Activated CD4-positive, alpha-beta memory T cell treated with anti-CD3 and anti-CD28 coated beads, Interleukin-2, amount 10 ng/mL, durations not matched to agents 7 days and 5 days (primary cell): ENCODE results near the gene EMP3. TPM values are rescaled to one million over a fixed set of nuclear protein-coding genes. Genes with fewer than 3 reads are reported as not detected.
"Not testable (repeated sequence)": the region's sequence is repeated elsewhere in the genome, so short reads cannot be mapped to it uniquely, and the experiment has no call there.

Experiments
- CTCF ChIA-PET: fragments of 350-600 bp; sonication (Branson Sonifier 250); formaldehyde crosslinking; loops from one replicate; lab custom pipeline; 2021; ENCODE audit warnings: antibody characterized with exemption, inconsistent platforms; lab: Charles Lee
- POLR2A ChIA-PET: fragments of 350-600 bp; sonication (Branson Sonifier 250); formaldehyde crosslinking; loops from one replicate; lab custom pipeline; 2021; ENCODE audit warnings: antibody characterized with exemption; lab: Charles Lee
- DNase-seq: peaks from one replicate; pipeline ENCODE4 v3.0.0-alpha.2; 2020
- H3K27ac Mint-ChIP-seq: one replicate; pipeline ENCODE4 v1.8.0; 2021; ENCODE audit warnings: mild to moderate bottlenecking, mixed read lengths
- H3K27me3 Mint-ChIP-seq: one replicate; pipeline ENCODE4 v1.8.0; 2021; ENCODE audit warnings: mixed read lengths
- H3K36me3 Mint-ChIP-seq: one replicate; pipeline ENCODE4 v1.8.0; 2021; ENCODE audit warnings: low read depth, mixed read lengths
- H3K4me1 Mint-ChIP-seq: one replicate; pipeline ENCODE4 v1.8.0; 2021; ENCODE audit warnings: mixed read lengths
- H3K4me3 Mint-ChIP-seq: one replicate; pipeline ENCODE4 v1.8.0; 2021; ENCODE audit warnings: mild to moderate bottlenecking, mixed read lengths
- H3K9me3 Mint-ChIP-seq: one replicate; pipeline ENCODE4 v1.8.0; 2021; ENCODE audit warnings: mixed read lengths
- total RNA-seq, 2 experiments: library from RNA; stranded (reverse); gene quantifications; one replicate each; pipeline ENCODE4 v1.2.3, GENCODE V29; 2021

The EMP3 gene
- total RNA-seq, 2 experiments from 2014 or later = 418 to 447 TPM

DNA sequence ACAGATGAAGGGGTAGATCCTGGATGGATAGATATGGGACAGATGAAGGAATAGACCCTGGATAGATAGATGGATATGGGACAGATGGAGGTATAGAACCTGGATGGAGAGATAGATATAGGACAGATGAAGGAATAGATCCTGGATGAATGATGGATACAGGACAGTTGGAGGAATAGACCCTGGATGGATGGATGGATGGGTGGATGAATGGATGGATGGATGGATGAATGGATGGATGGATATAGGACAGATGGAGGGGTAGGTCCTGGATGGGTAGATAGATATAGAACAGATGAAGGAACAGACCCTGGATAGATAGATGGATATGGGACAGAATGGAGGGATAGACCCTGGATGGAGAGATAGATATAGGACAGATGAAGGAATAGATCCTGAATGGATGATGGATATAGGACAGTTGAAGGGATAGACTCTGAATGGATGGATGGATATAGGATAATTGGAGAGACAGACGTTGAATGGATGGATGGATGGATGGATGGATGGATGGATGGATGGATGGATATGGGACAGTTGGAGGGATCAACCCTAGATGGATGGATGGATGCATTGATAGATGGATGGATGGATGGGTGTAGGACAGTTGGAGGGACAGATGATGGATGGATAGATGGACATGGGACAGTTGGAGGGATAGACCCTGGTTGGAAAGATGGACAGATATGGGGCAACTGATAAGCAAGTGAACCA lies 23.3 kb upstream of the EMP3 start:
- Mint-ChIP-seq H3K9me3 (no peaks in the 10 kb centered on the region), H3K36me3 (no peaks in the 10 kb centered on the region), H3K4me1 (no peaks in the 10 kb centered on the region), H3K4me3 (no peak overlapping the region), H3K27ac (no peak overlapping the region), H3K27me3 (peaks cover 2% of the 10 kb centered on the region)
- ChIA-PET POLR2A (no interaction called here), CTCF (no interaction called here)
- DNase-seq = no peak

DNA sequence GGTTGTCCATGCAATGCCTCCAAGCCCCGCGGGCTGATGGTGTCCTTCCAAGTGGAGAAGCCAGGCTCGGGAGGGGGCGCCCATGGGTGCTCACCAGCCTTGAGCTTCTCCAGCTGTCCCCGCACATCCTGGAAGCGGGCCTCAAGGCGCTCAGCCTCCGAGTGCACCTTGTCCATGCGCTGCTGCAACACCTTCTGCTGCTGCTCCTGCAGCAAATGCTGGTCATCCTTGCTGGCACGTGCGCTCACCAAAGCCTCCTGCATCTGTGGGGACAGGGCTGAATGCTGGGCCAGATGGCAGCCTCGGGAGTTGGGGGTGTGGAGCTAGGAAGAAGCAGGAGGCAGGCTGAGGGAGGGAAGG lies 22.8 kb upstream of the EMP3 start:
- CTCF ChIA-PET = no interaction called here
- H3K27me3 Mint-ChIP-seq = peaks cover 2% of the 10 kb centered on the region

GRCh38 chr19:48303367-48303766 lies 22.0 kb upstream of the EMP3 start:
- CTCF ChIA-PET = interaction anchor here (2.6 kb wide), 1 partner anchor 11 kb away, joined by 9 read pairs; no protein-coding TSS in a partner anchor
- DNase-seq = no peak
- POLR2A ChIA-PET = no interaction called here
- Mint-ChIP-seq H3K9me3 (no peaks in the 10 kb centered on the region), H3K4me3 (no peak overlapping the region), H3K36me3 (no peaks in the 10 kb centered on the region), H3K27me3 (peaks cover 4% of the 10 kb centered on the region), H3K27ac (no peak overlapping the region), H3K4me1 (no peaks in the 10 kb centered on the region)

More for the DNA sequence above, 22.8 kb upstream of the EMP3 start:
- Mint-ChIP-seq H3K4me1 (no peaks in the 10 kb centered on the region), H3K9me3 (no peaks in the 10 kb centered on the region), H3K36me3 (no peaks in the 10 kb centered on the region), H3K4me3 (no peak overlapping the region), H3K27ac (no peak overlapping the region)
- no peak for DNase-seq
- POLR2A ChIA-PET = no interaction called here

GRCh38 chr19:48303866-48304265 lies 21.5 kb upstream of the EMP3 start:
- POLR2A ChIA-PET = no interaction called here
- Mint-ChIP-seq H3K9me3 (no peaks in the 10 kb centered on the region), H3K27ac (no peak overlapping the region), H3K27me3 (peaks cover 4% of the 10 kb centered on the region), H3K4me3 (no peak overlapping the region), H3K4me1 (no peaks in the 10 kb centered on the region), H3K36me3 (no peaks in the 10 kb centered on the region)
- DNase-seq = no peak
- CTCF ChIA-PET = interaction anchor here (2.6 kb wide), 1 partner anchor 11 kb away, joined by 9 read pairs; no protein-coding TSS in a partner anchor

DNA sequence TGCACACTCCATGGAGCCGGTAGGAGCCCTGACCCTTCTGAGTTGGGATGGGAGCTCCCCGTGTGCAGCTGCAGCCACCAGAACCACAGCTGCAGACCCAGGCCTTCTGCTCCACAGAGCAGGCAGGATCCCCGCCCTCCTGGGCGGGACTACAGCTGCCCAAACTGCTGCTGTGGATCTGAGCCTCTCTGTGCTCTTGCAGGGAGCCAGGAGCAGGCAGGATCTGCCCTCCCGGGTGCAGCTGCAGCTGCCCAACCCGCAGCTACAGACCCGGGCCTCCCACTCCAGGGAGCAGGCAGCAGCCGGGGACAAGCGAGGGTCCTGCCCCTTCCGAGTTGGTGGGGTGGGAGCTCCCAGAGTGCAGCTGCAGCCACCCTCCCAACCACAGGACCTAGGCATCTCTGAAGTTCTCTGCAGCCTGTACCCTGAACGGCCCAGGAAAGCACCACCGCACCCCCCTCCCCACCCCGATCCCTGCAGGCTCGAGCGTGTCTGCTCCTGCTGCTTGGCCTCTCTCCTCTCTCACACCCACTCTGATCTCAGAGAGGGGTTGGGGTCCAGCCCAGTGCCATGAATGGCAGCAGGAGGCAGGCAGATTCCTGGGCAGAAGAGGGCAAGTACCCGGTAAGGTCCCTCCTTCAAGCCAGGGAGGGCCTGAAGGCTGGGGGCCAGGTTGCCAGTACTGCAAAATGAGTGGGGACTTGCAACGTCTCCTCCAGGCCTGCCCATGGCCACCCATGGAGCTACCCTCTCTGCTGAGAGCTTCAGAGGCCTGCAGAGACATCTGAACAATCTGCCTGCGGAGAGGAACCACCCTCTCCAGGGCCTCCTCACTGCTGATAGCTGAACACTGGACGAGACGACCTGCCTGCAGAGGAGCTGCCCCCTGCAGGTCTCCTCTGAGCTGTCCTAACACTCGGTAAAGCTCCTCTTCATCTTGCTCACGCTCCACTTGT lies 16.4 kb upstream of the EMP3 start:
- H3K27ac Mint-ChIP-seq = no peak overlapping the region
- peaks cover 9% of the 10 kb centered on the region for H3K27me3 Mint-ChIP-seq
- no peaks in the 10 kb centered on the region for H3K36me3 Mint-ChIP-seq
- POLR2A ChIA-PET = no interaction called here
- DNase-seq = no peak
- no peak overlapping the region for H3K4me3 Mint-ChIP-seq
- H3K4me1 Mint-ChIP-seq = no peaks in the 10 kb centered on the region
- H3K9me3 Mint-ChIP-seq = no peaks in the 10 kb centered on the region
- CTCF ChIA-PET = interaction anchor here (0.8 to 1.2 kb wide), 4 partner anchors 25 to 48 kb away, joined by 3 to 5 read pairs (median 3); no protein-coding TSS in a partner anchor

DNA sequence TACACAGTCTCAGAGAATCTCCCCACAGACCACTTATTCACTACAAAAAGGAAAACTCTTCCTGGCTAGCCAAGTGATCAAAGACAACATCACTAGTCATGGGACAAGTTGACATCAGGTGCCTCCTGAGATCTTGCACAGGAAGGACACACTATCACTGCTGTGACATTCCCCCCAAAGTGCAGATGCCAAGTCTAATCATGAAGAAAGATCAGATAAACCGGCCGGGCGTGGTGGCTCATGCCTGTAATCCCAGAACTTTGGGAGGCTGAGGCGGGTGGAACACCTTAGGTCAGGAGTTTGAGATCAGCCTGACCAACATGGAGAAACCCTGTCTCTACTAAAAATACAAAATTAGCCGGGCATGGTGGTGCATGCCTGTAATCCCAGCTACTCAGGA lies 15.6 kb upstream of the EMP3 start:
- H3K27ac Mint-ChIP-seq = not testable (repeated sequence)

DNA sequence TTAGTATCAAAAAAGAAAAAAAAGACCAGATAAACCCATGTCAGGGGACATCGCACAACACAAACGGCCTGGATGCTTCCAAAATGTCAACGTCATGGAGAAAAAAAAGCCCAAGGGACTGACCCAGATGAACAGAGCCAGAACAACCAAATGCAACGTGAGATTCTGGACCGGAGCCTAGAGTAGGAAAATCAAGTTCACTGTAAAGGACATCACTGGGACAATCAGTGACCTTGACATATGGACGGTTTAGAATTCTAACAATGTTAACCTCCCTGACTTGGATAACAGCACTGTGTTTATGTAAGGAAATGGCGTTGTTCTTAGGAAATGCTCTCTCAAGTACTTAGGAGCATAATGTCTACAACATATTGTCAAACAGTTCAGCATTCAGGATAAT lies 15.1 kb upstream of the EMP3 start:
- Mint-ChIP-seq H3K27me3 (peaks cover 9% of the 10 kb centered on the region), H3K9me3 (no peaks in the 10 kb centered on the region), H3K36me3 (no peaks in the 10 kb centered on the region), H3K27ac (no peak overlapping the region), H3K4me3 (no peak overlapping the region), H3K4me1 (no peaks in the 10 kb centered on the region)
- no peak for DNase-seq
- ChIA-PET POLR2A (no interaction called here), CTCF (interaction anchor here (0.8 kb wide), 1 partner anchor 22 kb away, joined by 5 read pairs; no protein-coding TSS in a partner anchor)

More for the DNA sequence above, 15.6 kb upstream of the EMP3 start:
- H3K27me3 Mint-ChIP-seq, H3K4me1 Mint-ChIP-seq, DNase-seq, H3K9me3 Mint-ChIP-seq, H3K4me3 Mint-ChIP-seq, POLR2A ChIA-PET, H3K36me3 Mint-ChIP-seq: not testable (repeated sequence)
- CTCF ChIA-PET = interaction anchor here (1.1 kb wide), 1 partner anchor 41 kb away, joined by 3 read pairs; no protein-coding TSS in a partner anchor

- H3K27ac Mint-ChIP-seq = no peak overlapping the region
- H3K4me3 Mint-ChIP-seq = no peak overlapping the region
- peaks cover 2% of the 10 kb centered on the region for H3K4me1 Mint-ChIP-seq
- POLR2A ChIA-PET = no interaction called here
- CTCF ChIA-PET = interaction anchor here (0.6 kb wide), 1 partner anchor 24 kb away, joined by 3 read pairs; no protein-coding TSS in a partner anchor
- H3K9me3 Mint-ChIP-seq = no peaks in the 10 kb centered on the region
- H3K27me3 Mint-ChIP-seq = peaks cover 9% of the 10 kb centered on the region
- no peak for DNase-seq
- H3K36me3 Mint-ChIP-seq = no peaks in the 10 kb centered on the region
Measured at GRCh38 chr19:48311384-48311783, 14.0 kb upstream of the EMP3 start.

GRCh38 chr19:48315712-48316111 lies 9.6 kb upstream of the EMP3 start:
- CTCF ChIA-PET = interaction anchor here (0.6 to 10.0 kb wide), 6 partner anchors 10 to 175 kb away, joined by 3 to 342 read pairs (median 6); no protein-coding TSS in a partner anchor
- Mint-ChIP-seq H3K27me3 (no peaks in the 10 kb centered on the region), H3K4me3 (no peak overlapping the region), H3K4me1 (peaks cover 12% of the 10 kb centered on the region), H3K27ac (no peak overlapping the region), H3K9me3 (no peaks in the 10 kb centered on the region), H3K36me3 (no peaks in the 10 kb centered on the region)
- POLR2A ChIA-PET = interaction anchor here (1.5 kb wide), 1 partner anchor 18 kb away, joined by 5 read pairs; no protein-coding TSS in a partner anchor
- DNase-seq = no peak

DNA sequence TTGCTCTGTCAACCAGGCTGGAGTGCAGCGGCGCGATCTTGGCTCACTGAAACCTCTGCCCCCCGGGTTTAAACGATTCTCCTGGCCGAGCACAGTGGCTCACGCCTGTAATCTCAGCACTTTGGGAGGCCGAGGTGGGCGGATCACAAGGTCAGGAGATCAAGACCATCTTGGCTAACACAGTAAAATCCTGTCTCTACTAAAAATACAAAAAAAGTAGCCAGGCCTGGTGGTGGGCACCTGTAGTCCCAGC lies 7.7 kb upstream of the EMP3 start:
- not testable (repeated sequence) for H3K36me3 Mint-ChIP-seq, DNase-seq, H3K9me3 Mint-ChIP-seq, H3K4me3 Mint-ChIP-seq, H3K27me3 Mint-ChIP-seq, H3K27ac Mint-ChIP-seq
- CTCF ChIA-PET = interaction anchor here (0.8 to 10.0 kb wide), 3 partner anchors 16 to 58 kb away, joined by 3 to 342 read pairs (median 3); partner anchors contain the start of genes SYNGR4 and TMEM143
- H3K4me1 Mint-ChIP-seq = peaks cover 25% of the 10 kb centered on the region
- POLR2A ChIA-PET = interaction anchor here (8.5 kb wide), 1 partner anchor 15 kb away, joined by 265 read pairs; no protein-coding TSS in a partner anchor

- H3K27me3 Mint-ChIP-seq = no peaks in the 10 kb centered on the region
- ChIA-PET CTCF (interaction anchor here (0.8 to 10.0 kb wide), 5 partner anchors 15 to 171 kb away, joined by 3 to 342 read pairs (median 3); partner anchors contain the start of genes KDELR1, SYNGR4 and TMEM143), POLR2A (interaction anchor here (0.6 to 8.5 kb wide), 2 partner anchors 14 to 885 kb away, joined by 3 to 265 read pairs; no protein-coding TSS in a partner anchor)
- no peak overlapping the region for H3K27ac Mint-ChIP-seq
- DNase-seq = no peak
- H3K9me3 Mint-ChIP-seq = no peaks in the 10 kb centered on the region
- H3K36me3 Mint-ChIP-seq = peaks cover 1% of the 10 kb centered on the region
- peaks cover 33% of the 10 kb centered on the region for H3K4me1 Mint-ChIP-seq
- no peak overlapping the region for H3K4me3 Mint-ChIP-seq
Measured at GRCh38 chr19:48318286-48318987, 6.9 kb upstream of the EMP3 start.
